GM12878 (cell line): Measurements from ENCODE around the gene BICRAL. TPM values are rescaled to one million over a fixed set of nuclear protein-coding genes. Genes with fewer than 3 reads are reported as not detected.

ENCODE experiments used
- ATAC-seq: fragments of 200-7000 bp; cut with Tn5 transposase; 3 replicates; pipeline ENCODE4 v1.9.1; 2020; ENCODE audit warnings: mild to moderate bottlenecking, moderate library complexity
- BruUV-seq: library from RNA; stranded (reverse); fragments of 400-500 nt; replicated peaks from 2 replicates; lab custom pipeline; 2021; lab: Mats Ljungman, UMichigan
- CTCF ChIA-PET: fragments of 300-600 bp; sonication (Branson Sonifier 250); formaldehyde crosslinking; extraction: SDS; loops from one replicate; lab custom pipeline; 2021; ENCODE audit warnings: inconsistent platforms; lab: Yijun Ruan, JAX
- POLR2A ChIA-PET: fragments of 350-600 bp; formaldehyde crosslinking; extraction: SDS; loops from one replicate; lab custom pipeline; 2021; ENCODE audit warnings: inconsistent platforms; lab: Charles Lee
- RAD21 ChIA-PET: fragments of 300-600 bp; sonication (Branson Sonifier 250); formaldehyde crosslinking; loops from one replicate; lab custom pipeline; 2023; ENCODE audit warnings: antibody characterized with exemption; ENCODE audit not compliant: unreplicated experiment; lab: Charles Lee
- SMC1A ChIA-PET: fragments of 300-600 bp; sonication (Branson Sonifier 250); formaldehyde crosslinking; loops from one replicate; lab custom pipeline; 2023; ENCODE audit not compliant: unreplicated experiment, uncharacterized antibody; lab: Charles Lee
- DNase-seq: peaks from one replicate; pipeline ENCODE4 v3.0.0-alpha.2; 2011; ENCODE audit warnings: low read depth, low spot score
- FAIRE-seq: peaks from 3 replicates; lab custom pipeline; 2011; peaks lifted over from hg19 to GRCh38; lab: Jason Lieb, UNC
- H2AFZ ChIP-seq: 2 replicates; pipeline ENCODE4 v1.6.0; 2011; ENCODE audit warnings: low read depth, low read length, control low read depth; ENCODE audit not compliant: control insufficient read depth
- H3K27ac ChIP-seq: 2 replicates; pipeline ENCODE4 v1.5.1; 2011; ENCODE audit warnings: control low read depth; ENCODE audit not compliant: control insufficient read depth, insufficient read depth
- H3K27me3 ChIP-seq, 2 experiments: replicated peaks in 1 of 2; 2 replicates each; pipeline versions ENCODE4 v1.6.0 to v1.6.1; 2011; ENCODE audit warnings: low read length in 1 of 2; ENCODE audit not compliant: control insufficient read depth in 2 of 2, insufficient read depth in 2 of 2
- H3K36me3 ChIP-seq, 2 experiments: 2 replicates each; pipeline ENCODE4 v1.5.1; 2011; ENCODE audit warnings: low read length in 1 of 2; ENCODE audit not compliant: control insufficient read depth in 2 of 2, insufficient read depth in 2 of 2
- H3K4me1 ChIP-seq: 2 replicates; pipeline ENCODE4 v1.6.1; 2011; ENCODE audit warnings: mild to moderate bottlenecking, low read length, moderate library complexity, mixed read lengths; ENCODE audit not compliant: control insufficient read depth, insufficient read depth
- H3K4me2 ChIP-seq: 2 replicates; pipeline ENCODE4 v1.6.0; 2011; ENCODE audit warnings: control low read depth; ENCODE audit not compliant: control insufficient read depth, insufficient read depth
- H3K4me3 ChIP-seq: fragments of 200-600 bp; sonication (generic); 2 replicates; pipeline ENCODE4 v1.5.1; 2016
- H3K79me2 ChIP-seq: 2 replicates; pipeline ENCODE4 v1.6.0; 2011; ENCODE audit warnings: low read length; ENCODE audit not compliant: control insufficient read depth, insufficient read depth
- H3K9ac ChIP-seq: 2 replicates; pipeline ENCODE4 v1.8.0; 2011; ENCODE audit warnings: low read length, control low read depth, mixed read lengths; ENCODE audit not compliant: control insufficient read depth, insufficient read depth
- H3K9me3 ChIP-seq: replicated peaks from 3 replicates; pipeline ENCODE4 v1.5.1; 2011; ENCODE audit warnings: mild to moderate bottlenecking, low read length; ENCODE audit not compliant: control insufficient read depth, insufficient read depth
- H4K20me1 ChIP-seq: 2 replicates; pipeline ENCODE4 v1.6.0; 2011; ENCODE audit not compliant: control insufficient read depth, insufficient read depth
- BMI1 ChIP-seq: fragments of 450-650 bp; IDR thresholded peaks from 2 replicates; pipeline ENCODE4 v1.6.1; 2016; ENCODE audit warnings: mild to moderate bottlenecking, moderate library complexity, borderline replicate concordance
- FOXM1 ChIP-seq: IDR thresholded peaks from 2 replicates; pipeline ENCODE4 v1.6.1; 2012; ENCODE audit warnings: low read depth, mild to moderate bottlenecking, inconsistent platforms, low read length, moderate library complexity
- IKZF1 ChIP-seq: fragments of 450-650 bp; conservative IDR thresholded peaks from 2 replicates; pipeline ENCODE4 v1.6.1; 2017; ENCODE audit warnings: antibody characterized with exemption, mild to moderate bottlenecking
- NFYB ChIP-seq: IDR thresholded peaks from 2 replicates; pipeline ENCODE4 v1.6.1; 2011; ENCODE audit warnings: low read depth, mild to moderate bottlenecking, low read length, improper control_type of control experiment, moderate library complexity; ENCODE audit not compliant: insufficient read depth
- SIN3A ChIP-seq: IDR thresholded peaks from 2 replicates; pipeline ENCODE4 v1.6.1; 2012; ENCODE audit warnings: low read depth, low read length, improper control_type of control experiment
- USF2 ChIP-seq: IDR thresholded peaks from 2 replicates; pipeline ENCODE4 v1.6.1; 2011; ENCODE audit warnings: low read depth, low read length, improper control_type of control experiment, borderline replicate concordance
- WRNIP1 ChIP-seq: IDR thresholded peaks from 2 replicates; pipeline ENCODE4 v1.6.1; 2011; ENCODE audit warnings: low read depth, low read length, improper control_type of control experiment, borderline replicate concordance
- ZNF24 ChIP-seq: fragments of 450-650 bp; IDR thresholded peaks from 2 replicates; pipeline ENCODE4 v1.6.1; 2017; ENCODE audit warnings: antibody characterized with exemption, mild to moderate bottlenecking
- ZNF687 ChIP-seq: fragments of 450-650 bp; IDR thresholded peaks from 2 replicates; pipeline ENCODE4 v1.6.1; 2017; ENCODE audit warnings: mild to moderate bottlenecking, moderate library complexity
- WGBS: methylation state at CpG from one replicate; pipeline ENCODE4 v1.1.6; 2016; ENCODE audit warnings: low lambda C conversion rate; ENCODE audit not compliant: insufficient replicate concordance, insufficient coverage; ENCODE audit errors: missing lambda C conversion rate; 5-methylcytosine and 5-hydroxymethylcytosine counted together
- in situ Hi-C: fragments of 300-500 bp; cut with MboI; formaldehyde crosslinking; loops from 9 replicates; pipeline ENCODE4 v1.14.3; 2018; ENCODE audit warnings: mixed read lengths
- intact Hi-C: fragments of 100-400 bp; cut with micrococcal nuclease; formaldehyde crosslinking; loops from one replicate; pipeline ENCODE4 v1.14.2; 2022; ENCODE audit not compliant: unreplicated experiment
- polyA plus RNA-seq, 11 experiments: library from polyadenylated mRNA; depleted of rRNA in 4 of 11; unstranded in 6 of 11; stranded (reverse) in 5 of 11; fragments of >200 nt; fragmentation: Nextera tagmentation in 4 of 11; fragmentation: Illumina TruSeq in 1 of 11; extraction: Ambion mirVana in 4 of 11; extraction: Trizol in 1 of 11; gene quantifications; 1 replicate in 1 of 11; 2 replicates in 10 of 11; pipeline versions ENCODE4 v1.2.1 to v1.2.3, GENCODE V29; 2011 to 2016; ENCODE audit warnings: inconsistent platforms in 2 of 11, missing spikeins in 2 of 11, low read depth in 1 of 11
- total RNA-seq, 4 experiments: library from RNA; depleted of rRNA in 3 of 4; stranded (reverse); fragments of >200 nt in 3 of 4; fragmentation: Illumina TruSeq in 1 of 4; extraction: Trizol in 1 of 4; gene quantifications; 2 replicates each; pipeline versions ENCODE4 v1.2.1 to v1.2.3, GENCODE V29; 2013 to 2021

BICRAL gene
- total and polyA plus RNA-seq, 10 of the 15 experiments (the other 5 are each of a cell fraction or from before 2014, with no cell fraction given): 1.9 to 16.6 (median 8.5) TPM

- TF ChIP-seq ZNF687: no peak
- TF ChIP-seq FOXM1: no peak
These were observed 19.4 kb upstream of the BICRAL start (continued) for GRCh38 chr6:42762426-42762859.

- BruUV-seq: no TSS peak
- FAIRE-seq (no peak), DNase-seq (no peak), ATAC-seq (no peak)
- no peak overlapping the region for H3K27ac ChIP-seq
- no peak overlapping the region for H3K9ac ChIP-seq
- H2AFZ ChIP-seq: no peak overlapping the region
- H3K4me1 ChIP-seq: no peaks in the 10 kb centered on the region
- H3K9me3 ChIP-seq: no peaks in the 10 kb centered on the region
- intact Hi-C loops (no loop called here), in situ Hi-C loops (no loop called here)
- CTCF ChIA-PET: interaction anchor here (1.3 kb wide), 1 partner anchor 36 kb away, joined by 4 read pairs; no protein-coding TSS in a partner anchor
- RAD21 ChIA-PET: interaction anchor here (1.0 kb wide), 1 partner anchor 14 kb away, joined by 4 read pairs; no protein-coding TSS in a partner anchor
- H3K79me2 ChIP-seq: no peaks in the 10 kb centered on the region
- SMC1A ChIA-PET: interaction anchor here (1.0 to 3.0 kb wide), 3 partner anchors 8 to 221 kb away, joined by 3 to 10 read pairs (median 6); partner anchors contain the start of gene PPP2R5D
- TF ChIP-seq WRNIP1 (no peak), IKZF1 (no peak), NFYB (no peak), SIN3A (no peak), USF2 (no peak), BMI1 (no peak), ZNF24 (no peak)
- no peak overlapping the region for H3K4me2 ChIP-seq
- 95% methylated on average over 3 of the region's 3 CpGs for WGBS
- no peaks in the 10 kb centered on the region for H4K20me1 ChIP-seq
- H3K27me3 ChIP-seq: no peaks in the 10 kb centered on the region
- H3K4me3 ChIP-seq: no peak overlapping the region
- POLR2A ChIA-PET: no interaction called here
- no peaks in the 10 kb centered on the region; a peak in 1 of 4 replicates for H3K36me3 ChIP-seq
These were observed 18.9 kb upstream of the BICRAL start for GRCh38 chr6:42762950-42763349.
